ENCODE measurements around the gene TAX1BP1.
A peak's percentile ranks its signal among the peaks of the same experiment; 100 is the strongest.
"Not testable (repeated sequence)": the region's sequence is repeated elsewhere in the genome, so short reads cannot be mapped to it uniquely, and the experiment has no call there.

TAX1BP1 gene

DNA sequence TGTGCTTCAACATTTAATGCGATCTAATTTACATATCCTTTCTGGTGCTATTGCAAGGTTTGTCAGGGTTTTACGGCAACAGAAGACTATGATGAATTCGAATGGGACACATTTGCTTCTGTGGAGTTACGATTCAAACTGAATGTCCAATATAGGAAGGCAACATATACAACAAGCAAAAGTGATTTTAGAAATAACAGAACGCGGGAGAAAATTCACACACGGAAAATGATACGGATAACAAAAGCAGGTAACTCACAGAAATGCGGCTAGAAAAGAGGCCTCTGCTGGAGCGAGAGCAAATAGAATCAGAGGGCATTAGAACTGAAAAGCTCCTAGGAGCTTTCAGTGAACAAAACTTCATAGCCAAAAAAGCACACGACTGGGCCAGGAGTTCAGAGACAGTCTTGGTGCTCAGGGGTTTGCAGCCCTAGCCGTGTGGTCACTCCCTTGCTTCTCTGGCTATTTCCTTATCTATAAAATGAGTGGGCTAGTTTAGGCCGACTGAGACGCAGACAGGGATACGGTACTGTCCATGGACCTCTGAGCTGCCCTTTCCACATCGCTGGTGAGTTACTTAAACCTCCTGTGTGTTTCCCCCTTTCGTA, 557 bp upstream of the TAX1BP1 start:
- DNase-seq, result peak; percentile 18

GRCh38 chr7:27740449-27741086, 606 bp downstream of the TAX1BP1 start:
- DNase-seq, result peak; percentile 94

- not testable (repeated sequence) for DNase-seq
Observed at GRCh38 chr7:27742091-27742710, 2.2 kb downstream of the TAX1BP1 start.

DNA sequence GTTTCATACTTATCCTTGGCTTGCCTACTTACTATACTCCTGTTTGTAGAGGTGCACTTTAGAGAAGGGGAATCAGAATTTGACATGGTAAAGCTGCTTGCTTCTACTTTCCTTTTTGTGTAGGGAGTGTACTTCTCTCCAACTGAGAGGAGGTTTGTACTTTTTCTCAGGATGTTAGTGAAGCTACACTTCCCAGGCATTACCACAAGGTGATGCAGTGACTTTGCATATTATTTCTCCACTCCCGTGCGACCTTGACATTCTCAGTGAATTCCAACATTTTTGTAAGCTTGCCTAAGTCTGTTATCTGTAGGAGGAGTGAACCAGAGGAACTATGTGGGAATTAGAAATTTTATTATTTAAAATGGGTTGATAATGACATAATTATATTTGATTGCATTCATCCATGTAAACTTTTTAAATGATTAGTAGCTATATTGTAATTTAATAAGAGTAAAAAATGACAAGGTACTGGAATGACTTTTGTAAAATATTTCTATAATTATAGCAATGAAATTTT, 5.2 kb downstream of the TAX1BP1 start:
- DNase-seq, result peak; percentile 15

DNA sequence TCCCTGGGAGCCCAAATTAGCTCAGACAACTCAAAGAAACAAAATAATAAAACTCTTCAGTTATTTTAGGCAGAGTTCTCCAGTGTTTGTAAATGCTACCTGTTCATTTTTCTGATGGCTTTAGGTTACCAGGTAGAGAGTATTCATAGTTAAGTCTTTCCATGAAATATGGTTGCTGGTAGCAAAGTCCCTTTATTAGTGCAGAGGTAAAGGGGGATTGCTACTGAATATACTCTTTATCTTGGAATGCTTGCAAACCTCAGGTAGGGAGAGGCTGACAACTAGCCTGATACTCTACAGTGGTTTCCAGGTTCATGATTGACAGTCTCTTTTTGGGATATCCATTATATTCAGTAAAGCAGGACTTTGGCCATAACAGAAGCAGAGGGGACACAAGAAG, 6.5 kb downstream of the TAX1BP1 start:
- no peak for DNase-seq

- no peak for DNase-seq
Observed at GRCh38 chr7:27746978-27747377, 7.0 kb downstream of the TAX1BP1 start.

GRCh38 chr7:27747589-27748368, 7.8 kb downstream of the TAX1BP1 start:
- no peak for DNase-seq

DNA sequence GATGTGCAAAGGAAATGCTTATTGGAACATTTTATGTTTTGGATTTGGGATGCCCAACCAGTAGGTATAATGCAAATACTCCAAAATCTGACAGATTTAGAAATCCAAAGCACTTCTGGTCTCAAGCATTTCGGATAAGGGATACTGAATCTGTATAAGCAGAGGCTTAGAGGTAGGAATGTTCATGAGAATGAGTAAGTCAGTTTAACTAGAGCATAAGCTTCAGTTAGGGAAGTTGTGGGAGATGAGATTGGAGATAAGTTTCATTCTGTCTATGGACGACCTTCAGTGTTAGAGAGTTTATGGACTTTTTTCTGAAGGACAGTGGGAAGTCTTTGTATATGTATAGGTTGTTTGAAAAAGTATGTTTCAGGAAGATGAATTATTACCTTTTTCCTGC, 10.4 kb downstream of the TAX1BP1 start:
- no peak for DNase-seq

DNA sequence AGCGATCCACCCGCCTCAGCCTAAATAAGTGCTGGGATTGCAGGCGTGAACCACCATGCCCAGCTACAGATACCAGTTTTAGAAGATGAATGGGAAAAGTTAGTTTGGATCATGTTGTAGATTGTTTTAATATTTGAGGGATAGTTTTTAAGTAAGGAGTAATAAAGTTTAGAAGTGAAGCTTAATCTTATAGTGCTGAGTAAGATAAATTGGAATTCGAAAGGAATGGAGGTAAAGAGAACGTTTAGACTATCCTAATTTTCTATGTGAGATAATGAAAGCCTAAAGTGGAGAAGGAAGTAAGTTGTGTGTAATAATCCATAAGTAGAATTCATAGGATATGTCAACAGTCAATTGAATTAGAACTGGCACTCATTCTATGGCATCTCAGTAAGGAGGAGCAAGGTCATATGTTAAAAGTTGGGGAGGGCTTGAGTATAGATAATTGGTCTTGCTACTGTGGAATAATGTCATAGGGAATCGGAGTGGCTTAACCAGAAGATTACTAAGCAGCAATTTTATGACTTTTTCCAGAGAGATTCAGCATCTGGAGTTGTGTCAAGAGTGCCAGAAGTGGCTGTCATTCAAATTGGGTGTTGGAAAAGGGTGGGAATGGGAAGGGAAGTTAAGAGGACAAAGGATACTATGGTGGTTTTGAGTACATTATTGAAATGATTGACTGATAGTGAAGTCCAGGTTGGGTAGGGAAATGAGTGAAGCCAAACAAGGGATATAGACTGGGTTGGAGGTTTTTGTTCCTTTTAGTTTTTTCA, 12.1 kb downstream of the TAX1BP1 start:
- no peak for DNase-seq

- no peak for DNase-seq
Observed at GRCh38 chr7:27753863-27754262, 13.9 kb downstream of the TAX1BP1 start.

- no peak for DNase-seq
Observed at GRCh38 chr7:27756298-27756697, 16.3 kb downstream of the TAX1BP1 start.

- DNase-seq, result no peak
Observed at GRCh38 chr7:27759491-27759890, 19.5 kb downstream of the TAX1BP1 start.

- DNase-seq, result no peak
Observed at GRCh38 chr7:27762062-27762461, 22.1 kb downstream of the TAX1BP1 start.

GRCh38 chr7:27763983-27764508, 24.1 kb downstream of the TAX1BP1 start:
- no peak for DNase-seq

- no peak for DNase-seq
Observed at GRCh38 chr7:27765841-27766240, 25.9 kb downstream of the TAX1BP1 start.

GRCh38 chr7:27767374-27767773, 27.4 kb downstream of the TAX1BP1 start:
- no peak for DNase-seq

DNA sequence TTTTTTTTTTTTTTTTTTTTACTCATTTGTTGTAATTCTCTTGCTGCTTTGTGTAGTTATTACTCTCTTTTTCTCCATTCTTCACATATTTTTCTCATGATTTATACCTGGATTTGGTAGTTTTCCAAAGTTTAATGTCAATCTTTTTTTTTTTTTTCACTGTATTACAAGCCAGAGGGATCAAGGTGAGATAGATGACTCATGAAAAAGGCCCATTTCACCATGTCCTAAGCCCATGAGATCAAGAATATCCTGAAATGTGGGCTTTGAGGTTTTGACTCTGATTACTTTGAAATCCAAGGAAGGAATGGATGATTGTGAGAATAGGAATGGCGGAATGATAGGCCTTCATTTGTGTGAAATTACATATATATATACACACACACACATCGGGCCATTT, 31.1 kb downstream of the TAX1BP1 start:
- no peak for DNase-seq

- no peak for DNase-seq
Observed at GRCh38 chr7:27774717-27775328, 34.9 kb downstream of the TAX1BP1 start.

DNA sequence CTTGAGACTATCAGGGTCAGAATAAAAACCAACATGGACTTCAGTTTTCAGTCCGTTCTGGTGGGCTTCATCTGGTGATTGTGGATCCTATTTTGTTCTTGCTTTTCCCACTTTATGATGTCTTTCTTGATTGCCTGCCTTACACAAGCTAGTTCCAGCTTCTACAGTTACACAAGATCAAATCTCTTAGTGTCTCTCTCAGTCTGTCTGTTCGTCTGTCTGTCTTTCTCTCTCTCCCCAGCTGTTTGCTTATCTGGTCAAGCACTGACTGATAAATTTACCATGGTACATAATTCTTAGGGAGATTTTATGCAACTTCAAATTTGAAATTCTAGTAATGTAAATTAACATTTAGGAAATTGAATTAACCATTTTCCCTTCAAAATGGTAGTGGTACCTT, 35.8 kb downstream of the TAX1BP1 start:
- DNase-seq, result no peak

- DNase-seq, result no peak
Observed at GRCh38 chr7:27777662-27778061, 37.7 kb downstream of the TAX1BP1 start.

- no peak for DNase-seq
Observed at GRCh38 chr7:27779873-27780272, 39.9 kb downstream of the TAX1BP1 start.

- no peak for DNase-seq
Observed at GRCh38 chr7:27781188-27781587, 41.2 kb downstream of the TAX1BP1 start.

All from DMS153 (cell line).